ENCODE measurements around the gene RRP1B. TPM values are rescaled to one million over a fixed set of nuclear protein-coding genes. Genes with fewer than 3 reads are reported as not detected.

The RRP1B gene
- total and polyA plus RNA-seq, 9 of the 15 experiments (the other 6 are each of a cell fraction or from before 2014, with no cell fraction given) = 6.8 to 66.6 (median 41.9) TPM

GRCh38 chr21:43646550-43647260, 12.7 kb upstream of the RRP1B start (continued):
- TF ChIP-seq SMAD4 (CRISPR knock-in tag; conservative IDR thresholded peaks at IDR 0.05) (no peak), MAFK (IDR thresholded peaks at IDR 0.05; ENCODE audit: low read length) (peak; percentile 96), ZNF311 (CRISPR knock-in tag; IDR thresholded peaks at IDR 0.05) (no peak), ZNF699 (CRISPR knock-in tag; IDR thresholded peaks at IDR 0.05; ENCODE audit: insufficient replicate concordance) (no peak), ZNF274 (IDR thresholded peaks at IDR 0.05; ENCODE audit: borderline replicate concordance, low read depth, low read length) (no peak), THRB (CRISPR knock-in tag; conservative IDR thresholded peaks at IDR 0.05) (no peak), E2F6 (IDR thresholded peaks at IDR 0.05; ENCODE audit: borderline replicate concordance in 1 of 2, extremely low read depth in 1 of 2, insufficient read depth in 1 of 2, insufficient read length in 1 of 2, low read depth in 1 of 2, low read length in 1 of 2, poor library complexity in 1 of 2, severe bottlenecking in 1 of 2) (no peak), MTA1 (IDR thresholded peaks at IDR 0.05; ENCODE audit: borderline replicate concordance) (no peak), GABPB2 (CRISPR knock-in tag; conservative IDR thresholded peaks at IDR 0.05) (no peak), SOX6 (IDR thresholded peaks at IDR 0.05) (peak; percentile 39; the same call in 1 of the 2 replicates), TCF7 (IDR thresholded peaks at IDR 0.05; ENCODE audit: borderline replicate concordance) (no peak), SMAD2 (IDR thresholded peaks at IDR 0.05; ENCODE audit: low read depth, low read length) (no peak), KHSRP (IDR thresholded peaks at IDR 0.05) (no peak), MEF2A (IDR thresholded peaks at IDR 0.05; ENCODE audit: control insufficient read depth, low read depth, low read length) (no peak), ZNF592 (IDR thresholded peaks at IDR 0.05) (no peak), DEAF1 (CRISPR knock-in tag; IDR thresholded peaks at IDR 0.05) (peak; percentile 97), HDAC3 (IDR thresholded peaks at IDR 0.05; ENCODE audit: borderline replicate concordance, partially characterized antibody) (peak; percentile 45), EZH2 (IDR thresholded peaks at IDR 0.05; ENCODE audit: borderline replicate concordance, low read depth, low read length) (no peak)

All from K562 (cell line).